Measurements from ENCODE around the gene TMCC3. TPM values are rescaled to one million over a fixed set of nuclear protein-coding genes. Genes with fewer than 3 reads are reported as not detected.

TMCC3 gene, protein sequence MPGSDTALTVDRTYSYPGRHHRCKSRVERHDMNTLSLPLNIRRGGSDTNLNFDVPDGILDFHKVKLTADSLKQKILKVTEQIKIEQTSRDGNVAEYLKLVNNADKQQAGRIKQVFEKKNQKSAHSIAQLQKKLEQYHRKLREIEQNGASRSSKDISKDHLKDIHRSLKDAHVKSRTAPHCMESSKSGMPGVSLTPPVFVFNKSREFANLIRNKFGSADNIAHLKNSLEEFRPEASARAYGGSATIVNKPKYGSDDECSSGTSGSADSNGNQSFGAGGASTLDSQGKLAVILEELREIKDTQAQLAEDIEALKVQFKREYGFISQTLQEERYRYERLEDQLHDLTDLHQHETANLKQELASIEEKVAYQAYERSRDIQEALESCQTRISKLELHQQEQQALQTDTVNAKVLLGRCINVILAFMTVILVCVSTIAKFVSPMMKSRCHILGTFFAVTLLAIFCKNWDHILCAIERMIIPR
- 7.2 and 24.3 TPM in 2 replicates for total RNA-seq

GRCh38 chr12:94650143-94651056, at the start of gene TMCC3:
TMCC3 (minus strand) TSS chr12:94650557; CDS start chr12:94650430, 127 bp downstream.

Other genes starting within 250 kb of the TMCC3 start
- gene CEP83, start 190.7 kb downstream of the TMCC3 start, total RNA-seq = 8.4 and 11.5 TPM in 2 replicates